Fibroblast of the aortic adventitia (primary cell): ENCODE data around the gene PHACTR1. TPM values are rescaled to one million over a fixed set of nuclear protein-coding genes. Genes with fewer than 3 reads are reported as not detected.

Experiments used
- DNase-seq: peaks from one replicate; pipeline ENCODE4 v3.0.0-alpha.2; 2010; ENCODE audit warnings: low read depth
- H3K4me3 ChIP-seq: 2 replicates; pipeline ENCODE4 v1.5.1; 2011; ENCODE audit warnings: low read depth, mild to moderate bottlenecking, control low read depth, low read length, moderate library complexity
- total RNA-seq: library from RNA; depleted of rRNA; stranded (reverse); fragments of >200 nt; gene quantifications from 2 replicates; pipeline ENCODE4 v1.2.3, GENCODE V29; 2012; ENCODE audit warnings: low replicate concordance
- TF ChIP-seq, protein P1 (sequence below): IDR thresholded peaks from 2 replicates; pipeline ENCODE4 v1.5.1; 2011; ENCODE audit warnings: mild to moderate bottlenecking, low read length, control low read depth, inconsistent platforms; ENCODE audit not compliant: insufficient read depth

PHACTR1 gene
- total RNA-seq, 1 donor: 0.99 TPM

DNA sequence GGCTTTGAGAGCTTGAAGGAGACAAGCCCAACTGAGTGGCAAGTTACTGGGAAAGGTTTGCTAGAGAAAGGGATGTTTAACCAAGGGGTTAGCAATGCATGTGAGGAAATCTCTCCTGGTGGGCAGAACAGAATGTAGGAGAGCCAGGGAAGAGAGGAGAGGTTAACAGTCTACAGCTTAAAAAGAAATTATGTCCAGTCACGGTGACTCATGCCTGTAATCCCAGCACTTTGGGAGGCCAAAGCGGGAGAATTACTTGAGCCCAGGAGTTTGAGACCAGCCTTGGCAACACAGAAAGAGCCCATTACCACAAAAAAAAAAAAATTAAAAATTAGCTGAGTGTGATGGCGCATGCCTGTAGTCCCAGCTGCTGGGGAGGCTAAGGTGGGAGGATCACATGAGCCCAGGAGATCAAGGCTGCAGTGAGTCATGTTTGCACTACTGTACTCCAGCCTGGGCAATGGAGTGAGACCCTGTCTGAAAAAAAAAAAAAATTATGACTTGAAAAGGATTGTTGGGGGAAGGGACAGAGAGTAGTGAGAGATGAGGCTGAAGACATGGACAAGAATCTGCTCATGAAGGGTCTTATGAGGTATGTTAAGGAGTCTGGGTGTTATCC is 346.8 kb downstream of the PHACTR1 start:
- H3K4me3 ChIP-seq: no peak overlapping the region
- TF ChIP-seq, protein P1, sequence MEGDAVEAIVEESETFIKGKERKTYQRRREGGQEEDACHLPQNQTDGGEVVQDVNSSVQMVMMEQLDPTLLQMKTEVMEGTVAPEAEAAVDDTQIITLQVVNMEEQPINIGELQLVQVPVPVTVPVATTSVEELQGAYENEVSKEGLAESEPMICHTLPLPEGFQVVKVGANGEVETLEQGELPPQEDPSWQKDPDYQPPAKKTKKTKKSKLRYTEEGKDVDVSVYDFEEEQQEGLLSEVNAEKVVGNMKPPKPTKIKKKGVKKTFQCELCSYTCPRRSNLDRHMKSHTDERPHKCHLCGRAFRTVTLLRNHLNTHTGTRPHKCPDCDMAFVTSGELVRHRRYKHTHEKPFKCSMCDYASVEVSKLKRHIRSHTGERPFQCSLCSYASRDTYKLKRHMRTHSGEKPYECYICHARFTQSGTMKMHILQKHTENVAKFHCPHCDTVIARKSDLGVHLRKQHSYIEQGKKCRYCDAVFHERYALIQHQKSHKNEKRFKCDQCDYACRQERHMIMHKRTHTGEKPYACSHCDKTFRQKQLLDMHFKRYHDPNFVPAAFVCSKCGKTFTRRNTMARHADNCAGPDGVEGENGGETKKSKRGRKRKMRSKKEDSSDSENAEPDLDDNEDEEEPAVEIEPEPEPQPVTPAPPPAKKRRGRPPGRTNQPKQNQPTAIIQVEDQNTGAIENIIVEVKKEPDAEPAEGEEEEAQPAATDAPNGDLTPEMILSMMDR: no peak
- DNase-seq: no peak

DNA sequence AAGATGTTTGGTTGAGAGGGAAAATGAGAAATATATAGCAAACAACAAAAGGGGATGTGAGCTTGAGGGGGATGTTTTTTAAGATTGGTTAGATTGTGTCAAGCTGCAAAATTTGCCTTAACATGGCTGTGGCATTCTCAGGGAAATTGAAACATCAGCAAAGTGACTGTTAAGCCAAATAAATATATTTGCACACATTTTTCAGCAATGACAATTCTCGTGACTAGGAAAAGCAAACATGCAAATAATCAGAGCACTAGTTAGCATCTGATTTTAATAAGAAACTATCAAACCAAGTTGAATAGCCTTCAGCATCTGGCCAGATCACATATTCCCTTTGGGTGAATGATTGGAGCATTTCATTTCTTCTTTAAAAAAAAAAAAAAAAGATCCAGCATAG is 349.0 kb downstream of the PHACTR1 start:
- TF ChIP-seq, protein P1: no peak
- no peak overlapping the region for H3K4me3 ChIP-seq
- DNase-seq: no peak

DNA sequence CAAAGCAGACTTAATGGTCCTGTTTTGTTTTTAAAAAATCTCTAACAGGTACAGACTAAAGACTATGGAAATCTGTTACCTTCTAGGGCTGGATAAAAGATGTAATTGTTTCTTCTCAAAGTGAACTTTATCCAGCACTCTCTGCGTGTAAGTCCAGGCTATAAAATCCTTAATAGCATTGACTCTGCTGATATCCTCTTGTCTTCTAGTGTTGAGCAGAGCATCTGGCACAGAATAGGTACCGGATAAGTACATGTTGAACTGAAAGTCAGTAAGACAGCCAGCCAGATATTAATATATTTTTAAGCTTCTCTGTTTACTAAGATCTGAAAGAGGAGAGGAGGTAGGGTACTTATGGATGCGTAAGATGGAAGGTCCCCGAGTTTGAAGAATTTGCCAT is 349.5 kb downstream of the PHACTR1 start:
- H3K4me3 ChIP-seq: no peak overlapping the region
- DNase-seq: no peak
- TF ChIP-seq, protein P1: no peak

DNA sequence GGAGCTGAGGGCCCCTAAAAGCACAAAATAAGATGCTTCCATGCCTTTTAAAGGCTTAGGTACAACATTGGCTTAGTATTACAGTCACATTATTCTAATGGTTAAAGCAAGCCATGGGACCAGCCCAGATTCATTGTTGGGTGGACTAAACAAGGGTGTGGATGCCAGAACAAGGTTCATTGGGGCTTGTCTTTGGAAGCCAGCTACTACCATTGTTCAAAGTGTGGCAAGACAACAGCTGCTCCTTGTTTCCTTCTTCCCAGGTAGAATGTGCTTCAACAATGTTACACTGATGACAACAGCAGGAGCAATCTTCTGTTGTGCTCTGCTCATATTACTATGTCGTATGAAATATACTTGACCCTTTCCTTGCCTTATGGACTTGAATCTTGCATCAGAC is 350.3 kb downstream of the PHACTR1 start:
- H3K4me3 ChIP-seq: no peak overlapping the region
- DNase-seq: no peak
- TF ChIP-seq, protein P1: no peak

DNA sequence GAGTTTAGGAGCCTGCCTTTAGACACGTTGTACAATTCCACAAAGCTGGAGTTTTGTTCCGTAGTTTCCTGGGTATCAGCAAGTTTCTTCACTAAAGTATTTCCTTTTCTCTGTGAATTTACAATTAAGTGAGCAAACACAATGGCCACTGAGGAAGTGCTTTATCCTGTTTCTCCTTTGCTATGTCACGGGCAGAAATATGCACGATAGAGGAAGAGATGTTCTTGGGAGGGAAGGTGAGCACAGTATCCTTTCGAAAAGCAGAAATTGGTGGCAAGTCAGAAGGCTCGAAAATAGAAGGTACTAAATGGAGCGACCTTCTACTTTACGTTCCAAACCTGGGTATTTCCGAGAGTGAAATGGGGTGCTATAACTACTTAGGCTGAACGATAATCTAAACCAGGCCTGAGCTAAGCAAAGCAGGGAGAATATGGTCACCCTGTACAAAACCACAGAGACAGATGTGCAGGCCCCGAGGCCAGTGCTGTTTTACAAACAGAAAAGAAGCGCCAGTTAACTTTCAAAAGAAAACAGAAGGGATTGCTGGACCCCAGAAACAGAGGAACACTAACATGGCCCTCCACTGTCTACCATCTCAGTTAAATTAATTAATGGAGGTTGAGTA is 352.1 kb downstream of the PHACTR1 start:
- no peak for DNase-seq
- TF ChIP-seq, protein P1: no peak
- H3K4me3 ChIP-seq: no peak overlapping the region

DNA sequence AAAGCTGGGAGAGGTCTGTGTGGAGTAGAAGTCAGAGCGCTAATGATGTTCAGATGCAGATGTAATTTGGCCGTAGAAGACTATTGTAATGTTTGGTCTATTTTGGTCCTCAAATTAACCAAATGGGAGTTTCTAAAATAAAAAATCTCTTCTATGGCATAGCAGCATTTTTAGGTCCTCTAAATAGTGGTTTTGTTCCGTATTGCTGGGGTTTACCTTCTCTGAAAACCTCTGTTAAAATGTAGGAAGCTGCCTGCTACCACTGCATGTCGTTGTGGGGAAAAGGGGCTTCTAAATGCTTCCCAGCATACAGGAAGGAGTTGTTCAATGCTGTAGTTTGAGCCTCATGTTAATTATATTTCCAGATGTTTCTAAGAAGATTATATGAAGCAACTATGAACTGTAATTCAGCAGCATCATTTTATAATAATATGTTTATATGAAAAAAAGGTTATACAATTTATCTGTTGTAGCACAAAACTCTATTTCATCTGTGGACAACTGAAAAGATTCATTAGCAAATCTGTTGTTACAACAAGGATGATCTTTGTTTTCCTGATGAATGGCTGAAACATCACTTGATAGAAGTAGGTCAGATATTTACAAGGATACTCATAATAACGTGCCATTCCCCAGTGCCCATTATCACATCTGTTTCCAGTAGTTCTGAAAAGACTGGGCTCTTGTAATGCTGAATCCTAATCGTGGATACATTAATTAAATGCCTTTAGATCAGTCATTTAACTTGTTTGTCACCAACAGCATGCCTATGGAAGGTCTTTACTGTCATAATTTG is 355.2 kb downstream of the PHACTR1 start:
- H3K4me3 ChIP-seq: no peak overlapping the region
- TF ChIP-seq, protein P1: no peak
- DNase-seq: no peak
